Vagina (tissue), 2 donors: ENCODE results near the gene CERT1.

ENCODE experiments used
- CTCF ChIP-seq, 3 experiments: fragments of 450-650 bp in 2 of 3; fragments of 200-600 bp in 1 of 3; sonication (generic) in 1 of 3; IDR thresholded peaks; one replicate each; pipeline ENCODE4 v1.5.1; 2017 to 2019; ENCODE audit warnings: antibody characterized with exemption in 3 of 3, mild to moderate bottlenecking in 2 of 3, moderate library complexity in 2 of 3
- POLR2A ChIP-seq, 2 donors: fragments of 450-650 bp; IDR thresholded peaks; one replicate each; pipeline ENCODE4 v1.6.1; 2017; ENCODE audit warnings: antibody characterized with exemption in 2 of 2, mild to moderate bottlenecking in 2 of 2, moderate library complexity in 2 of 2

- TF ChIP-seq CTCF (IDR thresholded peaks at IDR 0.05) = no peak
- TF ChIP-seq POLR2A (IDR thresholded peaks at IDR 0.05) = no peak
These were observed 145.7 kb downstream of the CERT1 start for GRCh38 chr5:75365740-75366139.
